Neural cell (in vitro differentiated cells): Measurements from ENCODE around the gene ULBP1. TPM values are rescaled to one million over a fixed set of nuclear protein-coding genes. Genes with fewer than 3 reads are reported as not detected.

Source experiments
- H2AFZ ChIP-seq: fragments of 200-600, 300-800 bp; sonication (generic), shearing (Covaris generic); 2 replicates; pipeline ENCODE4 v1.6.0; 2014; ENCODE audit warnings: low read depth, mild to moderate bottlenecking, antibody characterized with exemption, low read length, moderate library complexity
- H3F3A ChIP-seq: fragments of 200-600 bp; shearing (Covaris generic); 2 replicates; pipeline ENCODE4 v1.6.1; 2016; ENCODE audit warnings: mild to moderate bottlenecking, moderate library complexity, mixed read lengths, antibody characterized with exemption, low read length; ENCODE audit not compliant: insufficient read depth, poor library complexity, severe bottlenecking
- H3K27ac ChIP-seq: fragments of 200-600, 300-800 bp; sonication (generic), shearing (Covaris generic); 2 replicates; pipeline ENCODE4 v1.5.1; 2014; ENCODE audit warnings: mild to moderate bottlenecking, low read length, moderate library complexity
- H3K27me3 ChIP-seq: fragments of 300-800, 200-600 bp; sonication (generic), shearing (Covaris generic); 2 replicates; pipeline ENCODE4 v1.6.0; 2014; ENCODE audit warnings: mild to moderate bottlenecking, low read depth, low read length, moderate library complexity; ENCODE audit not compliant: insufficient read depth
- H3K36me3 ChIP-seq: fragments of 300-800, 200-600 bp; sonication (generic), shearing (Covaris generic); 2 replicates; pipeline ENCODE4 v1.5.1; 2014; ENCODE audit warnings: mild to moderate bottlenecking, antibody characterized with exemption, low read length, moderate library complexity; ENCODE audit not compliant: insufficient read depth
- H3K4me2 ChIP-seq: fragments of 300-800, 200-600 bp; sonication (generic), shearing (Covaris generic); 2 replicates; pipeline ENCODE4 v1.6.0; 2014; ENCODE audit warnings: mild to moderate bottlenecking, low read length
- H3K4me3 ChIP-seq: fragments of 300-800, 200-600 bp; sonication (generic), shearing (Covaris generic); 2 replicates; pipeline ENCODE4 v1.5.1; 2014; ENCODE audit warnings: mild to moderate bottlenecking, low read length, moderate library complexity
- H3K79me2 ChIP-seq: fragments of 200-600 bp; shearing (Covaris generic); replicated peaks from 2 replicates; pipeline ENCODE4 v1.6.0; 2014; ENCODE audit warnings: mild to moderate bottlenecking, low read length, moderate library complexity; ENCODE audit not compliant: insufficient read depth
- H3K9ac ChIP-seq: fragments of 300-800, 200-600 bp; sonication (generic), shearing (Covaris generic); 2 replicates; pipeline ENCODE4 v1.6.1; 2016; ENCODE audit warnings: mild to moderate bottlenecking, low read length, mixed read lengths
- H3K9me2 ChIP-seq: fragments of 200-600 bp; shearing (Covaris generic); 2 replicates; pipeline ENCODE4 v1.6.1; 2016; ENCODE audit warnings: mild to moderate bottlenecking, low read length, mixed read lengths; ENCODE audit not compliant: insufficient read depth
- H3K9me3 ChIP-seq: fragments of 200-600, 300-800 bp; sonication (generic), shearing (Covaris generic); 2 replicates; pipeline ENCODE4 v1.6.1; 2016; ENCODE audit warnings: mild to moderate bottlenecking, mixed run types, low read length, moderate library complexity, mixed read lengths
- H4K20me1 ChIP-seq: fragments of 200-600 bp; shearing (Covaris generic); 2 replicates; pipeline ENCODE4 v1.6.1; 2016; ENCODE audit warnings: mild to moderate bottlenecking, mixed run types; ENCODE audit not compliant: insufficient read depth
- EP300 ChIP-seq: fragments of 450-650 bp; conservative IDR thresholded peaks from 2 replicates; pipeline ENCODE4 v1.6.1; 2014; ENCODE audit warnings: antibody characterized with exemption, mild to moderate bottlenecking, moderate library complexity; ENCODE audit not compliant: poor library complexity, severe bottlenecking
- EZH2 ChIP-seq: fragments of 200-600, 300-800 bp; shearing (Covaris generic), sonication (generic); IDR thresholded peaks from 2 replicates; pipeline ENCODE4 v1.6.1; 2014; ENCODE audit warnings: antibody characterized with exemption, low read length, borderline replicate concordance, mild to moderate bottlenecking; ENCODE audit not compliant: insufficient read depth, poor library complexity, severe bottlenecking
- MXI1 ChIP-seq: fragments of 450-650 bp; conservative IDR thresholded peaks from 2 replicates; pipeline ENCODE4 v1.6.1; 2014; ENCODE audit warnings: antibody characterized with exemption, mild to moderate bottlenecking; ENCODE audit not compliant: poor library complexity, severe bottlenecking
- POLR2AphosphoS5 ChIP-seq: IDR thresholded peaks from 2 replicates; pipeline ENCODE4 v1.6.1; 2012
- RAD21 ChIP-seq: fragments of 450-650 bp; conservative IDR thresholded peaks from 2 replicates; pipeline ENCODE4 v1.6.1; 2014; ENCODE audit warnings: antibody characterized with exemption, mild to moderate bottlenecking, moderate library complexity
- SMC3 ChIP-seq: fragments of 450-650 bp; conservative IDR thresholded peaks from 2 replicates; pipeline ENCODE4 v1.6.1; 2014; ENCODE audit warnings: antibody characterized with exemption, mild to moderate bottlenecking, moderate library complexity; ENCODE audit not compliant: poor library complexity
- TAF1 ChIP-seq: IDR thresholded peaks from 2 replicates; pipeline ENCODE4 v1.6.1; 2012; ENCODE audit warnings: low read depth
- polyA plus RNA-seq: library from polyadenylated mRNA; depleted of rRNA; stranded (reverse); fragments of >200 nt; gene quantifications from 2 replicates; pipeline ENCODE4 v1.2.3, GENCODE V29; 2014
- TF ChIP-seq, protein P1 (sequence below): fragments of 450-650 bp; IDR thresholded peaks from 2 replicates; pipeline ENCODE4 v1.5.1; 2014; ENCODE audit warnings: antibody characterized with exemption, mild to moderate bottlenecking, moderate library complexity; ENCODE audit not compliant: poor library complexity, severe bottlenecking
- TF ChIP-seq, protein P2 (sequence below): IDR thresholded peaks from 2 replicates; pipeline ENCODE4 v1.6.1; 2012; ENCODE audit warnings: borderline replicate concordance

ULBP1 gene
- polyA plus RNA-seq, 1 donor from 2014 or later = 0.22 TPM

DNA sequence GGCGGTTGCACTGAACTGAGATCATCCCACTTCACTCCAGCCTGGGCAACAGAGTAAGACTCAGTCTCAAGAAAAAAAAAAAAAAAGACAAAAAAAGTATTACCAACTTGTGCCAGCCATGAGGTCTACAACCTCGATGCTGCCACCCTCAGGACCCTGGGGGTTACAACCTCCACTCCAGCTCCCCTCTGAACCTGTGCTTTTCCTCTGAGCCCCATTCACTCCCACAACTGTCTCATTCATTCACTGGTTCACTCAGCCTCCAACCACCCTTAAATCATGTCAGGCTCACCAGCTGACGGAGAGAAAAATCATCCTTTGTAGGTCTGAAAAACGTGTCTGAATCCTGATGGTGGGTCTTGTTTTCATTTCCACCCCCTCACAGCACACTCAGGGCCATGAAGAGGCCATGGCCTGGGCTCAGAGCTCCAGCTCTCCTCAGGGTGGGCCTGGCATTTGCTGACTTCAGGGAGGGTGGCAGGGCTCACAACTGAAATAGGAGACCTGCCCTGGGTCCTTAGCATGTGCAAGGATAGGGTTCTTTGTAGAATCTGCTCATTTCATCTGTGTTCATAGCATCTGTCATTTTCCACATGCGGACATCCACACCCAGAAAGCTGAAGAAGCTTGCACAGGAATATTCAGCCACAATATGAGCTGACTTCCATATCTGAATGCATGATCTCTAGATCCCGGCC, 1.9 kb upstream of the ULBP1 start:
- Histone ChIP-seq H3F3A (no peaks in the 10 kb centered on the region), H3K36me3 (no peaks in the 10 kb centered on the region), H3K9ac (no peak overlapping the region), H3K9me3 (no peaks in the 10 kb centered on the region), H3K27me3 (peaks cover 93% of the 10 kb centered on the region), H2AFZ (no peak overlapping the region), H3K4me3 (no peak overlapping the region), H3K79me2 (no peaks in the 10 kb centered on the region), H3K9me2 (no peaks in the 10 kb centered on the region), H4K20me1 (no peaks in the 10 kb centered on the region), H3K27ac (no peak overlapping the region), H3K4me2 (no peak overlapping the region)
- TF ChIP-seq, protein P1, sequence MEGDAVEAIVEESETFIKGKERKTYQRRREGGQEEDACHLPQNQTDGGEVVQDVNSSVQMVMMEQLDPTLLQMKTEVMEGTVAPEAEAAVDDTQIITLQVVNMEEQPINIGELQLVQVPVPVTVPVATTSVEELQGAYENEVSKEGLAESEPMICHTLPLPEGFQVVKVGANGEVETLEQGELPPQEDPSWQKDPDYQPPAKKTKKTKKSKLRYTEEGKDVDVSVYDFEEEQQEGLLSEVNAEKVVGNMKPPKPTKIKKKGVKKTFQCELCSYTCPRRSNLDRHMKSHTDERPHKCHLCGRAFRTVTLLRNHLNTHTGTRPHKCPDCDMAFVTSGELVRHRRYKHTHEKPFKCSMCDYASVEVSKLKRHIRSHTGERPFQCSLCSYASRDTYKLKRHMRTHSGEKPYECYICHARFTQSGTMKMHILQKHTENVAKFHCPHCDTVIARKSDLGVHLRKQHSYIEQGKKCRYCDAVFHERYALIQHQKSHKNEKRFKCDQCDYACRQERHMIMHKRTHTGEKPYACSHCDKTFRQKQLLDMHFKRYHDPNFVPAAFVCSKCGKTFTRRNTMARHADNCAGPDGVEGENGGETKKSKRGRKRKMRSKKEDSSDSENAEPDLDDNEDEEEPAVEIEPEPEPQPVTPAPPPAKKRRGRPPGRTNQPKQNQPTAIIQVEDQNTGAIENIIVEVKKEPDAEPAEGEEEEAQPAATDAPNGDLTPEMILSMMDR = no peak
- TF ChIP-seq, protein P2, sequence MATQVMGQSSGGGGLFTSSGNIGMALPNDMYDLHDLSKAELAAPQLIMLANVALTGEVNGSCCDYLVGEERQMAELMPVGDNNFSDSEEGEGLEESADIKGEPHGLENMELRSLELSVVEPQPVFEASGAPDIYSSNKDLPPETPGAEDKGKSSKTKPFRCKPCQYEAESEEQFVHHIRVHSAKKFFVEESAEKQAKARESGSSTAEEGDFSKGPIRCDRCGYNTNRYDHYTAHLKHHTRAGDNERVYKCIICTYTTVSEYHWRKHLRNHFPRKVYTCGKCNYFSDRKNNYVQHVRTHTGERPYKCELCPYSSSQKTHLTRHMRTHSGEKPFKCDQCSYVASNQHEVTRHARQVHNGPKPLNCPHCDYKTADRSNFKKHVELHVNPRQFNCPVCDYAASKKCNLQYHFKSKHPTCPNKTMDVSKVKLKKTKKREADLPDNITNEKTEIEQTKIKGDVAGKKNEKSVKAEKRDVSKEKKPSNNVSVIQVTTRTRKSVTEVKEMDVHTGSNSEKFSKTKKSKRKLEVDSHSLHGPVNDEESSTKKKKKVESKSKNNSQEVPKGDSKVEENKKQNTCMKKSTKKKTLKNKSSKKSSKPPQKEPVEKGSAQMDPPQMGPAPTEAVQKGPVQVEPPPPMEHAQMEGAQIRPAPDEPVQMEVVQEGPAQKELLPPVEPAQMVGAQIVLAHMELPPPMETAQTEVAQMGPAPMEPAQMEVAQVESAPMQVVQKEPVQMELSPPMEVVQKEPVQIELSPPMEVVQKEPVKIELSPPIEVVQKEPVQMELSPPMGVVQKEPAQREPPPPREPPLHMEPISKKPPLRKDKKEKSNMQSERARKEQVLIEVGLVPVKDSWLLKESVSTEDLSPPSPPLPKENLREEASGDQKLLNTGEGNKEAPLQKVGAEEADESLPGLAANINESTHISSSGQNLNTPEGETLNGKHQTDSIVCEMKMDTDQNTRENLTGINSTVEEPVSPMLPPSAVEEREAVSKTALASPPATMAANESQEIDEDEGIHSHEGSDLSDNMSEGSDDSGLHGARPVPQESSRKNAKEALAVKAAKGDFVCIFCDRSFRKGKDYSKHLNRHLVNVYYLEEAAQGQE = no peak
- TF ChIP-seq MXI1 = no peak

DNA sequence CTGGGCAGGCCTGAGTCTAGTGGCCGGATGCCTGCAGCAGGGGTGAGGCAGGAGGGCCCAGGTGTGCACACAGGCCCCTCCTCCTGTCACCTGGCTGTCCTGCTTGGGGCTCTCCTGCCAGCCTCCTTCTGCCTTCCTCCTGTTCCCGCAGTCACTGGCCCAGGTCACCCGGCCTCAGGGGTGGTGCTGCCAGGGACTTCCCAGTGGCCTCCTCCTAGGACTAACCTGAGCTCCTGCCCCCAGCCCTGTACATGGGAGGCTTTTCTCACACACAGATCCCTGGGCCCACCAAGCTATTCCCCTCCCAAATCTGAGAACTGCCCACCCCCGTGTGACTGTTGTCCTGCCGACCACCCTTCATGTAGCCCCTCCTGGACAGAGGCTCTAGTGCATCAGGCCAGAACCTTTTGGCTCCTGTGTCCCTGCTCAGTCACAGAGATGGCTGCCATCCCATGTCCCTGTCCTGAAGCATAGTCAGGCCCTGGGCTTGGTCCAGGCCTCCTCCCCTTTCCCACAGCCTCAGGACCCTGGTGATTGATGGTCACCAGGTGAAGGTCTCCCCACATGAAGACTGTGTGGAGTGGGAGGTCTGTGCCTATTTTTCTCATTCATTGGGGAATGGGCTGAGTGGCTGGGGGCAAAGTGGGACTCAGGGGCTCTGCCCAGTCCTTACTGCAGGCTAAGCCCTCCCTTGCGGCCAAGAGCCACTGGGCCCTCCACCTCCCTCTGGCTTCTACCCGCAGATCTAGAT, 1.1 kb upstream of the ULBP1 start:
- Histone ChIP-seq H3K36me3 (no peaks in the 10 kb centered on the region), H2AFZ (no peak overlapping the region), H3K4me2 (peak overlapping the region; percentile 55), H3K27me3 (peaks cover 93% of the 10 kb centered on the region), H4K20me1 (no peaks in the 10 kb centered on the region), H3K9me3 (no peaks in the 10 kb centered on the region), H3K27ac (no peak overlapping the region), H3F3A (no peaks in the 10 kb centered on the region), H3K9me2 (no peaks in the 10 kb centered on the region), H3K79me2 (no peaks in the 10 kb centered on the region), H3K9ac (peak overlapping the region; percentile 45), H3K4me3 (peak overlapping the region; percentile 71)
- no peak for TF ChIP-seq EZH2

DNA sequence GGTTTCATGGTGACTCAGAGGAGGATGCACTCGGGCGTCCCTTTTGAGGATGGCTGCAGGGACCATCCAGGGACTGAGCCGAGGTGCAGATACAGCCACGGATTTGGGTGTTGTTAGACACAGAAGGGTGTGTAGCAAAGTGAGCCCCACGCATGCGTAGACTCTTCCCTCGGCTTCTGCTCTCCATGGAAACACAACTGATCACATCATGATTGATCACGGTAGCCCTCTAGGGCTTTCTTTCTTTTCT, 606 bp upstream of the ULBP1 start:
- Histone ChIP-seq H3K79me2 (no peaks in the 10 kb centered on the region), H3K27ac (no peak overlapping the region), H3K27me3 (peaks cover 90% of the 10 kb centered on the region), H3K9me3 (no peaks in the 10 kb centered on the region), H2AFZ (no peak overlapping the region), H4K20me1 (no peaks in the 10 kb centered on the region), H3K4me2 (peak overlapping the region; percentile 55), H3K4me3 (peak overlapping the region; percentile 71), H3K9ac (peak overlapping the region; percentile 45), H3K36me3 (no peaks in the 10 kb centered on the region), H3K9me2 (no peaks in the 10 kb centered on the region), H3F3A (no peaks in the 10 kb centered on the region)
- TF ChIP-seq SMC3 = no peak
- no peak for TF ChIP-seq POLR2AphosphoS5
- TF ChIP-seq, protein P1 = no peak
- TF ChIP-seq TAF1 = no peak
- TF ChIP-seq EP300 = no peak
- TF ChIP-seq MXI1 = no peak
- no peak for TF ChIP-seq EZH2
- TF ChIP-seq RAD21 = no peak
- TF ChIP-seq, protein P2 = no peak
